ENCODE data around the gene ANKRD31.
"Not testable (repeated sequence)": the region's sequence is repeated elsewhere in the genome, so short reads cannot be mapped to it uniquely, and the experiment has no call there.

Gene ANKRD31

DNA sequence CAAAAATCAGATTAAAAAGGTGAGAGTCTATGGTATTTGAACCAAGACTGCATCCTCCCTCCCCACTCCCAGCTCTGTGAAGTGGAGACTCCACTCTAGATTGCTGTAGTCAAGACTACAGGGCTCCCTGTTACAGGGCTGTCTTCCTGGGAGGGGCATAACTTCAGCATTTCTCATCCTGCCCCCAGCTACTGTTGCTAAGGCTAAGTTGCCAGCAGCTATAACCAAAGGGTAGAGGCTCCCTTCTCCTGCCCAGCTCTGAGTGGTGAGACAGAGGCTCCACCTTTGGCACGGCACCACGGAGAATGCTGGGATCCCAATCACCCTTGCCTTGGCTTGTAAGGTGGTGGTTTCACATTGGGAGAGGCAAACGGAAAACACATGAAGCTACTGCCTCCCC lies 145.1 kb downstream of the ANKRD31 start:
- TF ChIP-seq, protein P1, sequence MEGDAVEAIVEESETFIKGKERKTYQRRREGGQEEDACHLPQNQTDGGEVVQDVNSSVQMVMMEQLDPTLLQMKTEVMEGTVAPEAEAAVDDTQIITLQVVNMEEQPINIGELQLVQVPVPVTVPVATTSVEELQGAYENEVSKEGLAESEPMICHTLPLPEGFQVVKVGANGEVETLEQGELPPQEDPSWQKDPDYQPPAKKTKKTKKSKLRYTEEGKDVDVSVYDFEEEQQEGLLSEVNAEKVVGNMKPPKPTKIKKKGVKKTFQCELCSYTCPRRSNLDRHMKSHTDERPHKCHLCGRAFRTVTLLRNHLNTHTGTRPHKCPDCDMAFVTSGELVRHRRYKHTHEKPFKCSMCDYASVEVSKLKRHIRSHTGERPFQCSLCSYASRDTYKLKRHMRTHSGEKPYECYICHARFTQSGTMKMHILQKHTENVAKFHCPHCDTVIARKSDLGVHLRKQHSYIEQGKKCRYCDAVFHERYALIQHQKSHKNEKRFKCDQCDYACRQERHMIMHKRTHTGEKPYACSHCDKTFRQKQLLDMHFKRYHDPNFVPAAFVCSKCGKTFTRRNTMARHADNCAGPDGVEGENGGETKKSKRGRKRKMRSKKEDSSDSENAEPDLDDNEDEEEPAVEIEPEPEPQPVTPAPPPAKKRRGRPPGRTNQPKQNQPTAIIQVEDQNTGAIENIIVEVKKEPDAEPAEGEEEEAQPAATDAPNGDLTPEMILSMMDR (IDR thresholded peaks at IDR 0.05; ENCODE audit: unreplicated experiment in 3 of 3): no peak

DNA sequence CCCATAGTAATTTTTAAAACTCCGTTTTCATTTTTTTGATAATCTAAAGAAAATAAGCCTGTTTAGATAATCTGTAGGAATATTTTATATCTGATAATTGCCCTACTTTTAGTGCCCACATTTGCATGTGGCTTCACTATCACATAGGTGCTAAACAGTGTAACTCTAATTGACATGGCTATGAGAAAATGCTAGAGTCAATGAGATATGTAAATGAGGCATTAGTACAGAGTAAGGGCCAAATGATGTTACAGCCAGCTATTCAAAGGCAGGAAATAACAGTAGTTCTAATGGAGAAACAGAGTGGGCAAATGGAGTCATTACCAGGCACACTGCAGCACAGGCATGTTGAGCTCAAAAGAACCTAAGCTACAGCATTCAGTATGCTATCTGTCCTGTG lies 147.0 kb downstream of the ANKRD31 start:
- Mint-ChIP-seq H3K36me3 (ENCODE audit: low read depth) (no peaks in the 10 kb centered on the region), H3K27me3 (ENCODE audit: low read depth) (peaks cover 4% of the 10 kb centered on the region), H3K4me3 (no peak overlapping the region), H3K4me1 (no peaks in the 10 kb centered on the region), H3K27ac (no peak overlapping the region), H3K9me3 (no peaks in the 10 kb centered on the region)
- TF ChIP-seq, protein P1 (IDR thresholded peaks at IDR 0.05; ENCODE audit: unreplicated experiment in 3 of 3): no peak

More for the DNA sequence above, 145.1 kb downstream of the ANKRD31 start:
- peaks cover 4% of the 10 kb centered on the region for H3K9me3 Mint-ChIP-seq
- H3K36me3 Mint-ChIP-seq (ENCODE audit: low read depth): no peaks in the 10 kb centered on the region
- no peak overlapping the region for H3K27ac Mint-ChIP-seq
- no peak overlapping the region for H3K4me3 Mint-ChIP-seq
- no peaks in the 10 kb centered on the region for H3K4me1 Mint-ChIP-seq
- peaks cover 4% of the 10 kb centered on the region for H3K27me3 Mint-ChIP-seq (ENCODE audit: low read depth)

DNA sequence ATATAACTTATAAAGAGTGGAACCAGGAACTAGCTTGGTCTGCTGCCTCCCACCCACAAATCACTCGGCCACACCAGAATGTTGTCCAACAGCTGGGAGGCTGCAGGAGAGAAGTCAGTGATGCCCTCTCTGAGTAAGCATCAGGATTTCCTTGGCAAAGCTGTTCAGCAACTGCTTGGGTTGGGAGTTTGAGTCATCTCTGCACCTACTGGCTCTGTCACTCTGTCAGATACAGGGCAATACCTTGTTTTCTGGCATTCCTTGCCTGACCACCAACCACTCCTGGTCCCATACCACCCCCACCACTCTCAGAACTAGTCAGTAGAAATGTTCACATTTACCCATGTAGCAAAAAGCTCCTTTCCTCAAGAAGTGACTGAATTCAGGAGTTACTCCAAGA lies 147.5 kb downstream of the ANKRD31 start:
- no peaks in the 10 kb centered on the region for H3K4me1 Mint-ChIP-seq
- TF ChIP-seq, protein P1 (IDR thresholded peaks at IDR 0.05; ENCODE audit: unreplicated experiment in 3 of 3): no peak
- H3K27me3 Mint-ChIP-seq (ENCODE audit: low read depth): peaks cover 4% of the 10 kb centered on the region
- no peak overlapping the region for H3K4me3 Mint-ChIP-seq
- no peak overlapping the region for H3K27ac Mint-ChIP-seq
- H3K36me3 Mint-ChIP-seq (ENCODE audit: low read depth): no peaks in the 10 kb centered on the region
- H3K9me3 Mint-ChIP-seq: no peaks in the 10 kb centered on the region

DNA sequence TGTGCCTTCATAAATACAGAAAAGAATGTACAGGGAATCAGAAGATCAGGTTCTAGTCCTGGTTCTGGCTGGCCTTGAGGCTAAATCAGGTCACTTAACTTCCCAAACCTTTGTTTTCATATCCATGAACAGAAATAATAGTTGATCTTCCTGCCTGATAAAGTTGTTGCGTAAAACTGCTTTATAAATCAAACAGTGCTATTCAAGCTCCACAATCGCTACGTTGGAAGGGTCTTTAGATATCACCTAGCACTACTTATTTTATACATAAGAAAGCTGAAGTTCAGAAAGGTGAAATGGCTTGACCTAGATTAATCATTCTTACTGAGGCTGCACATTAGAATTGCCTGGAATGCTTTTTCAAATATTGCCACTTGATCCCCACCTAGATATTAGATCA lies 148.0 kb downstream of the ANKRD31 start:
- Mint-ChIP-seq H3K4me1 (no peaks in the 10 kb centered on the region), H3K27me3 (ENCODE audit: low read depth) (peaks cover 4% of the 10 kb centered on the region), H3K9me3 (no peaks in the 10 kb centered on the region), H3K27ac (no peak overlapping the region), H3K36me3 (ENCODE audit: low read depth) (no peaks in the 10 kb centered on the region), H3K4me3 (no peak overlapping the region)
- TF ChIP-seq, protein P1 (IDR thresholded peaks at IDR 0.05; ENCODE audit: unreplicated experiment in 3 of 3): no peak

DNA sequence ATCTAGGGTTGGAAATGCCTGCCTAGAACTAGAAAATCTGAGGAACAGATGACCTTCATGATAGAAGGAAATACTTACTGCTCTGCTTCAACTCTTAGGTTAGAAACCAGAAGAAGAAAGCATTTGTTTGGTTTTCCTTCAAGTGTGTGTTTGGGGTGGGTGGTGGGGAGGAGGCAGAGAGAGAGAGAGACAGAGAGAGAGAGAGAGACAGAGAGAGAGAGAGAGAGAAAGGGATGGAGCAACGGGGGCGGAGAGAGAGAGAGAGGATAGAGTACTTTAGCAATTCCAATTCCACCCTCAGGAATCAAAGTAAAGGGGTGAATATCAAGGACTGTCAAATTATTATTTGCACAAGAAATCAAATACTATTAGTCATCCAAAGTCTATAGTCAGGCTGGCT lies 155.2 kb downstream of the ANKRD31 start:
- no peaks in the 10 kb centered on the region for H3K9me3 Mint-ChIP-seq

DNA sequence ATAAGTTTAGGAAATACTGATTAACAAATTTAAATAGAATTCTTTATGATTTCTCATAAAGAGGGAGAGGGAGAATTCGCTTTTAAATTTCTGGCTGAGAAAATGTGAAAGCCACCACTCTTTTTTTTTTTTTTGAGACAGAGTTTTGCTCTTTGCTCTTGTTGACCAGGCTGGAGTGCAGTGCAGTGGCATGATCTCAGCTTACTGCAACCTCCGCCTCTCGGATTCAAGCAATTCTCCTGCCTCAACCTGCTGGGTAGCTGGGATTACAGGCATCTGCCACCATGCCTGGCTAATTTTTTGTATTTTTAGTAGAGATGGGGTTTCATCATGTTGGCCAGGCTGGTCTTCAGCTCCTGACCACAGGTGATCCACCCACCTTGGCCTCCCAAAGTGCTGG lies 157.3 kb downstream of the ANKRD31 start:
- not testable (repeated sequence) for H3K4me3 Mint-ChIP-seq; H3K36me3 Mint-ChIP-seq (ENCODE audit: low read depth); H3K27ac Mint-ChIP-seq; H3K4me1 Mint-ChIP-seq; H3K9me3 Mint-ChIP-seq; H3K27me3 Mint-ChIP-seq (ENCODE audit: low read depth)

More for the DNA sequence above, 155.2 kb downstream of the ANKRD31 start:
- TF ChIP-seq, protein P1 (IDR thresholded peaks at IDR 0.05; ENCODE audit: unreplicated experiment in 3 of 3): no peak
- Mint-ChIP-seq H3K27ac (no peak overlapping the region), H3K36me3 (ENCODE audit: low read depth) (no peaks in the 10 kb centered on the region), H3K4me3 (no peak overlapping the region), H3K27me3 (ENCODE audit: low read depth) (no peaks in the 10 kb centered on the region), H3K4me1 (no peaks in the 10 kb centered on the region)

Measured in nephron (organoid).